Osteoblast (primary cell): ENCODE measurements around the gene TAF3. TPM values are rescaled to one million over a fixed set of nuclear protein-coding genes. Genes with fewer than 3 reads are reported as not detected.

Source experiments
- DNase-seq: peaks from one replicate; pipeline ENCODE4 v3.0.0; 2011; ENCODE audit warnings: low spot score, mixed read lengths; ENCODE audit not compliant: insufficient read length; ENCODE audit errors: missing footprints
- H2AFZ ChIP-seq: 2 replicates; pipeline ENCODE4 v1.6.0; 2011; ENCODE audit warnings: mild to moderate bottlenecking, low read length
- H3K27ac ChIP-seq: 2 replicates; pipeline ENCODE4 v1.5.1; 2011; ENCODE audit warnings: mild to moderate bottlenecking, low read depth, low read length, moderate library complexity
- H3K27me3 ChIP-seq: 2 replicates; pipeline ENCODE4 v1.6.0; 2012; ENCODE audit warnings: mild to moderate bottlenecking, control low read depth, inconsistent platforms, low read length, moderate library complexity; ENCODE audit not compliant: insufficient read depth
- H3K36me3 ChIP-seq: 2 replicates; pipeline ENCODE4 v1.5.1; 2011; ENCODE audit warnings: mild to moderate bottlenecking, low read length, control low read depth, moderate library complexity; ENCODE audit not compliant: insufficient read depth
- H3K4me1 ChIP-seq: 2 replicates; pipeline ENCODE4 v1.5.1; 2011; ENCODE audit warnings: mild to moderate bottlenecking, low read length, control low read depth, moderate library complexity; ENCODE audit not compliant: insufficient read depth
- H3K4me2 ChIP-seq: 2 replicates; pipeline ENCODE4 v1.6.0; 2011; ENCODE audit warnings: mild to moderate bottlenecking, low read length; ENCODE audit not compliant: insufficient read depth
- H3K4me3 ChIP-seq: fragments of 200-600 bp; sonication (generic); 3 replicates; pipeline ENCODE4 v1.5.1; 2012; ENCODE audit warnings: mild to moderate bottlenecking, low read length, inconsistent platforms; ENCODE audit not compliant: insufficient read depth
- H3K79me2 ChIP-seq: 2 replicates; pipeline ENCODE4 v1.6.0; 2012; ENCODE audit warnings: mild to moderate bottlenecking, low read length, control low read depth, inconsistent platforms; ENCODE audit not compliant: insufficient read depth
- H3K9me3 ChIP-seq: 2 replicates; pipeline ENCODE4 v1.5.1; 2011; ENCODE audit warnings: low read depth, low read length, control low read depth
- H4K20me1 ChIP-seq: 2 replicates; pipeline ENCODE4 v1.6.0; 2012; ENCODE audit warnings: mild to moderate bottlenecking, low read length, control low read depth; ENCODE audit not compliant: insufficient read depth
- total RNA-seq: library from RNA; depleted of rRNA; stranded (reverse); fragments of >200 nt; gene quantifications from 2 replicates; pipeline ENCODE4 v1.2.3, GENCODE V29; 2012
- TF ChIP-seq, protein P1 (sequence below): IDR thresholded peaks from 2 replicates; pipeline ENCODE4 v1.5.1; 2011; ENCODE audit warnings: mild to moderate bottlenecking, low read depth, low read length, moderate library complexity; ENCODE audit errors: extremely low read depth

TAF3 gene
- total RNA-seq, 1 donor, result 2.2 TPM

DNA sequence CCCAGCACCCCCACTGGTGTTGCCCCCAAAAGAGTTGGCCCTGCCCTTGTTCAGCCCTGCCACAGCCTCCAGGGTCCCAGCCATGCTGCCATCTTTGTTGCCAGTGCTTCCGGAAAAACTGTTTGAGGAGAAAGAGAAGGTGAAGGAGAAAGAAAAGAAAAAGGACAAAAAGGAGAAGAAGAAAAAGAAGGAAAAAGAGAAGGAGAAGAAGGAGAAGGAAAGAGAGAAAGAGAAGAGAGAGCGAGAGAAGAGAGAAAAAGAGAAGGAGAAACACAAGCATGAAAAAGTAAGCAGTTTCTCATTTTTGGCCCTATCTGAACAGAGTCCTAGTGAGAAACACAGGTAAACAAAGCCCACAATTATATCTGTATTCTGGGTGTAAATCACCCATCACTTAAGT, 147.2 kb downstream of the TAF3 start:
- H3K4me1 ChIP-seq, result no peaks in the 10 kb centered on the region
- no peak overlapping the region for H3K4me2 ChIP-seq
- no peaks in the 10 kb centered on the region for H3K27me3 ChIP-seq
- H3K27ac ChIP-seq, result no peak overlapping the region
- H3K9me3 ChIP-seq, result no peaks in the 10 kb centered on the region
- TF ChIP-seq, protein P1, sequence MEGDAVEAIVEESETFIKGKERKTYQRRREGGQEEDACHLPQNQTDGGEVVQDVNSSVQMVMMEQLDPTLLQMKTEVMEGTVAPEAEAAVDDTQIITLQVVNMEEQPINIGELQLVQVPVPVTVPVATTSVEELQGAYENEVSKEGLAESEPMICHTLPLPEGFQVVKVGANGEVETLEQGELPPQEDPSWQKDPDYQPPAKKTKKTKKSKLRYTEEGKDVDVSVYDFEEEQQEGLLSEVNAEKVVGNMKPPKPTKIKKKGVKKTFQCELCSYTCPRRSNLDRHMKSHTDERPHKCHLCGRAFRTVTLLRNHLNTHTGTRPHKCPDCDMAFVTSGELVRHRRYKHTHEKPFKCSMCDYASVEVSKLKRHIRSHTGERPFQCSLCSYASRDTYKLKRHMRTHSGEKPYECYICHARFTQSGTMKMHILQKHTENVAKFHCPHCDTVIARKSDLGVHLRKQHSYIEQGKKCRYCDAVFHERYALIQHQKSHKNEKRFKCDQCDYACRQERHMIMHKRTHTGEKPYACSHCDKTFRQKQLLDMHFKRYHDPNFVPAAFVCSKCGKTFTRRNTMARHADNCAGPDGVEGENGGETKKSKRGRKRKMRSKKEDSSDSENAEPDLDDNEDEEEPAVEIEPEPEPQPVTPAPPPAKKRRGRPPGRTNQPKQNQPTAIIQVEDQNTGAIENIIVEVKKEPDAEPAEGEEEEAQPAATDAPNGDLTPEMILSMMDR, result no peak
- H3K4me3 ChIP-seq, result no peak overlapping the region
- no peak overlapping the region for H2AFZ ChIP-seq
- no peaks in the 10 kb centered on the region for H3K36me3 ChIP-seq
- DNase-seq, result no peak
- no peaks in the 10 kb centered on the region for H3K79me2 ChIP-seq
- H4K20me1 ChIP-seq, result no peaks in the 10 kb centered on the region

GRCh38 chr10:7967035-7967434, 148.7 kb downstream of the TAF3 start:
- Histone ChIP-seq H3K4me2 (no peak overlapping the region), H3K27me3 (no peaks in the 10 kb centered on the region), H4K20me1 (no peaks in the 10 kb centered on the region), H3K9me3 (no peaks in the 10 kb centered on the region), H2AFZ (no peak overlapping the region), H3K27ac (no peak overlapping the region), H3K4me1 (no peaks in the 10 kb centered on the region), H3K79me2 (no peaks in the 10 kb centered on the region), H3K36me3 (no peaks in the 10 kb centered on the region), H3K4me3 (no peak overlapping the region)
- DNase-seq, result no peak
- TF ChIP-seq, protein P1, result no peak

DNA sequence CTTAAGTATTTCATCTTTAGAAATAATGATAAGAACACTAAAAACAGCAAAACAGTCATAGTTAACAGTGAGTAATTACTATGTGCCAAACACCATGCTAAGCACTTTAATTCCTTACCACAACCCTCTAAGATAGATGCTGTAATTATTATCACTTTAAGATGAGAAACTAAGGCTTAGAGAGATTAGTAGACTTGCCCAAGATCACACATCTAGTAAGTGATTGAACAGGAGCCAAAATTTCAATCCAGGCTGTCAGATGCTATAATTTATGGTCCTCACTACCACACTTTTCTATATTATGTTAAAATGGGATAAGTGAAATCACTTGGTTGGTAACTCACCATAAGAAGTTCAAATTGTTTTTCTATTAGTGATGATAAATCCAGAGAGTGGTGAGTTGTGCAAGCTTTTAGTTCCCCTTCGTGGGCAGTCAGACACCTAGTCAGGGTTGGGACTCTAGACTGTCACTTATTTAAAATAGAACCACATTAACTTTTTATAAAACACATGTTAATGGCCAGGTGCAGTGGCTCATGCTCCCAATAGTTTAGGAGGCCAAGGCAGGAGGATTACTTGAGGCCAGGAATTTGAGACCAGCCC, 150.3 kb downstream of the TAF3 start:
- Histone ChIP-seq H3K36me3 (no peaks in the 10 kb centered on the region), H3K79me2 (no peaks in the 10 kb centered on the region), H3K4me2 (no peak overlapping the region), H4K20me1 (no peaks in the 10 kb centered on the region), H2AFZ (no peak overlapping the region), H3K4me1 (no peaks in the 10 kb centered on the region), H3K27me3 (no peaks in the 10 kb centered on the region), H3K27ac (no peak overlapping the region), H3K4me3 (no peak overlapping the region), H3K9me3 (no peaks in the 10 kb centered on the region)
- no peak for DNase-seq
- TF ChIP-seq, protein P1, result no peak

DNA sequence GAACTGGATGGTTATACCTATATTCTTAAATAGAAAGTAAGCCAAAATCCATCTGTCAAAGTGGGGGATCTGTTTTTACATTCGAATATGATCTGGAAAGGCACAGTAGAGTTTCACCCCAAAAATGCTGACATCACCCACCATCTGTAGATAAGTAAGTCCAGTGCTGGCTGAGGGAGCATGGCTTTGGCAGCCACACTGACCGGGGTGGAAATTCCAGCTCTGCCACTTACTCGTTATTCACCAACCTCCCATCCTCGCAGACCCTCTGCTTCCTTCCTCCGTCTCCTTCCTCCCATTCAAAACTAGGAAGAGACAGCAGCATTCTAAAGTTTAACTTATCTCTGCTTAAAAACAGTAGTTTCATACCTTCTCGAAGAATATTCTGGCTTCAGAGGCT, 151.3 kb downstream of the TAF3 start:
- DNase-seq, result no peak
- Histone ChIP-seq H4K20me1 (no peaks in the 10 kb centered on the region), H3K4me3 (no peak overlapping the region), H2AFZ (no peak overlapping the region), H3K4me1 (no peaks in the 10 kb centered on the region), H3K27ac (no peak overlapping the region), H3K79me2 (no peaks in the 10 kb centered on the region), H3K4me2 (no peak overlapping the region), H3K9me3 (no peaks in the 10 kb centered on the region), H3K36me3 (no peaks in the 10 kb centered on the region), H3K27me3 (no peaks in the 10 kb centered on the region)
- TF ChIP-seq, protein P1, result no peak
